GM19099 (cell line): ENCODE data around the gene ACBD6.

Experiments used
- POLR2A ChIP-seq: IDR thresholded peaks from 3 replicates; pipeline ENCODE4 v1.6.1; 2011; ENCODE audit warnings: low read depth; ENCODE audit not compliant: insufficient read length; ENCODE audit errors: extremely low read depth

The ACBD6 gene

GRCh38 chr1:180353945-180354344, 148.4 kb downstream of the ACBD6 start:
- TF ChIP-seq POLR2A, result no peak

DNA sequence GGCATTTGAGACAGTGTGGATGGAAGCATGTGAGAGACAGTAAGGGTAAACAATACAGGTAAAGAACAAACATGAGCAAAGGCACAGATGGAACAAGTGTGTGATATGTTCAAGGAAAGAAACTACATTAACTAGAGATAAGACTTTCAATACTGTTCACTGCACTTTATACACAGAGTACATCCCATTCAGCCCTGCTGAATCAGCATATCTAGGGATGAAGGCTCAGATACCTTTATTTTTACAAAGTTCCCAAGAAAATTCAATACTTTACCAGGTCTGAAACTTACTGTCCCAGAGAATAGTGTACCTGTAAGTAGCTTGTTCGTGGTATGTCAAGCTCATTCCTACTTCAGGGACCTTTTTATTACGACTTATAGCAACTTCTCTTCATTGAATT, 149.8 kb downstream of the ACBD6 start:
- no peak for TF ChIP-seq POLR2A

DNA sequence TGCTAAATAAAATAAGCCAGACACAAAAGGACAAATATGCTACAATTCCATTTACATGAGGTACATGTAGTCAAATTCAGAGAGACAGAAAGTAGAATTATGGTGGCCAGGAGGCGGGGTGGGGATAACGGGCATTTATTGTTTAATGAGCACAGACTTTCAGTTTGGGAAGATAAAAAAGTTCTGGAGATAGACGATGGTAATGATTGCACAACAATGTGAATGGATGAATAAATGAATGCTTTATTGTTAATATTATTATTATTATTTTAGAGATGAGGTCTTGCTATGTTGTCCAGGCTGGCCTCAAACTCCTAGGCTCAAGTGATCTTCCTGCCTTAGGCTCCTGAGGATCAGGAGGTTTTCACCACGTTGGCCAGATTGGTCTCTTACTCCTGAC, 150.4 kb downstream of the ACBD6 start:
- TF ChIP-seq POLR2A, result no peak

DNA sequence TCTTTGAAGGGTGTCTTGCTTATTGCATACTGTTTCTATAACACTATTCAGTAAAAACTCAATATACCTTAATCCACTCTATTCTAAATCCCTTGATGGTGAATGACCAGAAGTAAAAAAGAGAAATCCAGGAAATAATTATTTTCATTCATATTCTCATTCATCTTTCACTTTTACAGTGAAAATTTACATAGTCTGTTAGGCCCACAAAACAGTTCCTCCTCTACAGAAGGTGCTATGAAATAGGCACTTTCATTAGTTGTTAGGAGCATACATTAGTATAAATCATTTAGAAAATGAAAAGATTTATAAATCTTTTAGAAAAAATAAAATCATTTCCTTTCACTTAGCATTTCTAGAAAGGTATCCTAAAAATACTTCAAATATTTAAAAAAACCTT, 157.2 kb downstream of the ACBD6 start:
- TF ChIP-seq POLR2A, result no peak

DNA sequence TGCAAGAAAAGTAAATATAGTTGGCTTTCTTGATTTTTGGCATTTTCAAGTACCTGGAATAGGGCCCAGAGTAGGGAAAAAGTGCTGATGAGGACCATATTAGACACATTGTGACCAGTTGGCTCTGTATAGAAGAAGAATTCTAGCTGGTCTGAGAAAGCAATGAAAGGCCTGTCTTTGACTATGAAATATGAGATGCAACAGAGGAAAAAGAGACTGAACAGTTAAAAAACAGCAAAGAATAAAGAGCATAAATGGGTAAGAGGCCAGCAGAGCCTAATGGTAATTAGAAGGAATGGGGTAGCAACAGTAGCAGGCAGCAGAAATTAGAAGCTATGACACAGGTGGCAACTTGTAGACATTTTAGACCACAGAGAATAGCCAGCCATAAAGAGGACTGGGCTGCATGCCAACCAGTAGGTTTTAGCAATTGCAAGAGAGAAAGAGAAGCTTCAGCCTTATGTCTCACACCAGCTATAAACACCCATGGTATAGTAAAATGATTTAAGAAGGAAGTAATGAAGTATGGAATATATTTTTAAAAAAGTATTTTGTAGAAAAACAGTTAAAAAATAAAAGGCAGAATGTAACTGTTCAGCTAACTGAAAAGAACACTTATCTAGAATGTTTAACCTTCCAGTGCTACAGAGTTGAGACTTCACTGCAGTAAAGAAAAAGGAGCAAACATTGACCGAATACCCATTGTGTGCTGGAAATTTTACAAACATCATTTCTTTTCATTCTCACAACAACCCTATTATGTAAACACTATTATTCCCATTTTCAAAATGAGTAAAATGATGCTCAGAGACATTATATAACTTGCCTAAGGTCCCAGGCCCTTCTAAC, 158.2 kb downstream of the ACBD6 start:
- no peak for TF ChIP-seq POLR2A

GRCh38 chr1:180327089-180327488, 175.3 kb downstream of the ACBD6 start:
- no peak for TF ChIP-seq POLR2A

DNA sequence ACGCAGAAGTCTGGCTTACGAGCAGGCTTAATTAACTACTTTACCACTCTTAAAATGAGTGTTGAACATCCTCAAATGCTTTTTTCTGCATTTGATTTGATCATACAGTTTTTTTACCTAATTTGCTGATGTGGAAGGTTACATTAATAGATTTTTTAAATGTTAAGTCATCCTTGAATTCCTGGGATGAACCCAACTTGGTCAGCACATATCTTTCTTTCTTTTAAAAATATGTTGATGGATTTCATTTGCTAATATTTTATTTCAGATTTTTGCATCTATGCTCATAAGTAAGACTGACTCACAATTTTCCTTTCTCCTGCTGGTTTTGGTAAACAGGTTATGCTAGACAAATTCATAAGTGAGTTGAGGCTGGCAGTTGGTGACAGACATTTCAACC, 189.5 kb downstream of the ACBD6 start:
- no peak for TF ChIP-seq POLR2A

DNA sequence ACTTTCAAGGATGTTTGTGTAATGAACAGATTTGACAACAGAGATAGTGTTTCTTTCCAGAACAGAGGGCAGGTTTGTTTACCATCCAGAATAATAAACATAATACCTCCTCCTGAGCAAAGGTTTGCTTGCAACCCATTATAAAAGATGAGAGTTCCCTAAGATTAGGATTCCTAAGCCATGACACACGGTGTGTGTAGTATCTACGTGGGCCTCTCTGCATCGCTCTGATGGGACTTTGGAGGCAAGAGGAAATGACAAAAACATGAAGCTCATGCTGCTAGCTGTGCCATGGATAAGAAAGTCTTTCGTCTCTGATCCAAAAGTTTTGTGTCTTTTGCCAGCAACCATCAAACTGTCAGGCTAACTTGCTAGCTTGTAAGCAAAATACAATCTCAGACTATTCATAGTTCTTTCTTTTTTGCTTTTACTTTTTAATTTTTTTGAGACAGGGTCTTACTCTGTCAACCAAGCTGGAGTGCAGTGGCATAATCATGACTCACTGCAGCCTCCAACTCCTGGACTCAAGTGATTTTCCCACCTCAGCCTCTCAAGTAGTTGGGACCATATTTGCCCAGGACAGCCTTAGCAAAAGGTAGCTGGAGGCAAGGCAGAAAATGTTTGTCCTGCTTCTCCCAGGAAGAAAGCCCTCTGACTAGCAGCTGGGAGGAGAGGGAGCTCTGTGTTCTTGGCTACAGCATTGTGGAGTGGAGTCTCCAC, 191.2 kb downstream of the ACBD6 start:
- TF ChIP-seq POLR2A, result no peak

DNA sequence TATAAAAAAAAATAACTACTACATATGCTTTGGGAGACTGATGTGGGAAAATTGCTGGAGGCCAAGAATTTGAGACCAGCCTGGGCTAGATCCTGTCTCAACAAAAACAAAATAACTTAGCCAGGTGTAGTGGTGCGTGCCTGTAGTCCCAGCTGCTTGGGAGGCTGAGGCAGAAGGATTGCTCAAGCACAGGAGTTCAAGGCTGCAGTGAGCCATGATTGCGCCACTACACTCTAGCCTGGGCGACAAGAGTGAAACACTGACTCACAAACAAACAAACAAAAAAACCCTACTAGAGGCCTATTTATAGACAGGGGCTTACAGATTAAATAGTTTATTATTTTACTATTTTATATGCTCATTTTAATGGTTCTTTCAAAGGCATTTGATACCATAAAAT, 192.3 kb downstream of the ACBD6 start:
- no peak for TF ChIP-seq POLR2A

GRCh38 chr1:180309338-180309737, 193.0 kb downstream of the ACBD6 start:
- TF ChIP-seq POLR2A, result no peak

GRCh38 chr1:180301135-180301742, 201.1 kb downstream of the ACBD6 start:
- TF ChIP-seq POLR2A, result no peak

- no peak for TF ChIP-seq POLR2A
Observed at GRCh38 chr1:180299479-180300221, 202.7 kb downstream of the ACBD6 start.

DNA sequence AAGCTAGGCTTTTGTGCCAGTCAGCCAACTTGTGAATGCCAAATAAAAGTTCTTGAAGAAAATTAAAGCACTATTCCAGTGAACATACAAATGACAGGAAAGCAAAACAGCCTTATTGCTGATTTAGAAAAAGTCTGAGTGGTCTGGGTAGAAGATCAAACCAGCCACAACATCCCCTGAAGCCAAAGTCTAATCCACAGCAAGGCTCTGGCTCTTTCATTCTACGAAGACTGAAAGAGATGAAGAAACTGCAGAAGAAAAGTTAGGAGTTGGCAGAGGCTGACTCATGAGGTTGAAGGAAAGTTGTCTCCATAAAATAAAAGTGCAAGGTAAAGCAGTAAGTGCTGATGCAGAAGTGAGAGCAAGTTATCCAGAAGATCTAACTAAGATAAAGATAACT, 206.4 kb downstream of the ACBD6 start:
- no peak for TF ChIP-seq POLR2A

- TF ChIP-seq POLR2A, result no peak
Observed at GRCh38 chr1:180294711-180295110, 207.7 kb downstream of the ACBD6 start.

DNA sequence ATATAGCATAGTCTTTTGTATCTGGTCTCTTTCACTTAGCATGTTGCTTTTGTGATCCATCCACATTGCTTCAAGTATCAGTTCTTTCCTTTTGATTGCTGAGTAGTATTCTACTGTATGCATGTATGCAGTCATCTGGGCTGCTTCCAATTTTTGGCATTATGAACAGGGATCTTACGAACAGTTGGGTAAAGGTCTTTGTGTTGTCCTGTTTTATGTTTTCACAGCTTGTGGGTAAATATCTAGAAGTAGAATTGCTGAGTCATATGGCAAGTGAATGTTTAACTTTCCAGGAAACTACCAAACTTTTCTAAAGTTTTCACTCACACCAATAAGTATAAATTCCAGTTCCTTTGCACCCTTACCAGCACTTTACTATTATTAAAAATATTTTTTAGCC, 211.4 kb downstream of the ACBD6 start:
- no peak for TF ChIP-seq POLR2A
